ENCODE measurements around the gene IL17C. TPM values are rescaled to one million over a fixed set of nuclear protein-coding genes. Genes with fewer than 3 reads are reported as not detected.

The IL17C gene
- total RNA-seq, 4 donors from 2014 or later: not detected

DNA sequence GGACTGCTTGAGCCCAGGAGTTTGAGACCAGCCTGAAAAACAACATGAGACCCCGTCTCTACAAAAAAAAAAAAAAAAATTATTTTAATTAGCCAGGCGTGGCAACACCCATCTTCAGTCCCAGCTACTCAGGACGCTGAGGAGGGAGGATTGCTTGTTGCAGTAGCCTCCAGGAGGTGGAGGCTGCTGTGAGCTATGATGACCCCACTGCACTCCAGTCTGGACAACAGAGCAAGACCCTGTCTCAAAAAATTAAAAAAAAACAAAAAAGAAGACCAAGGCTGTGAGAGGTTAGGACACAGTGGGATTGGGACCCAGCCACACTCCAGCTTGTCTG, 49.3 kb downstream of the IL17C start:
- 44 to 50% methylated on average over 1 to 2 of the region's 3 CpGs for WGBS, 2 donors (ENCODE audit: low coverage in 1 of 2)
- TF ChIP-seq POLR2A (IDR thresholded peaks at IDR 0.05) (no peak), EP300 (IDR thresholded peaks at IDR 0.05) (no peak), POLR2AphosphoS5 (IDR thresholded peaks at IDR 0.05) (no peak)
- TF ChIP-seq, protein P1, sequence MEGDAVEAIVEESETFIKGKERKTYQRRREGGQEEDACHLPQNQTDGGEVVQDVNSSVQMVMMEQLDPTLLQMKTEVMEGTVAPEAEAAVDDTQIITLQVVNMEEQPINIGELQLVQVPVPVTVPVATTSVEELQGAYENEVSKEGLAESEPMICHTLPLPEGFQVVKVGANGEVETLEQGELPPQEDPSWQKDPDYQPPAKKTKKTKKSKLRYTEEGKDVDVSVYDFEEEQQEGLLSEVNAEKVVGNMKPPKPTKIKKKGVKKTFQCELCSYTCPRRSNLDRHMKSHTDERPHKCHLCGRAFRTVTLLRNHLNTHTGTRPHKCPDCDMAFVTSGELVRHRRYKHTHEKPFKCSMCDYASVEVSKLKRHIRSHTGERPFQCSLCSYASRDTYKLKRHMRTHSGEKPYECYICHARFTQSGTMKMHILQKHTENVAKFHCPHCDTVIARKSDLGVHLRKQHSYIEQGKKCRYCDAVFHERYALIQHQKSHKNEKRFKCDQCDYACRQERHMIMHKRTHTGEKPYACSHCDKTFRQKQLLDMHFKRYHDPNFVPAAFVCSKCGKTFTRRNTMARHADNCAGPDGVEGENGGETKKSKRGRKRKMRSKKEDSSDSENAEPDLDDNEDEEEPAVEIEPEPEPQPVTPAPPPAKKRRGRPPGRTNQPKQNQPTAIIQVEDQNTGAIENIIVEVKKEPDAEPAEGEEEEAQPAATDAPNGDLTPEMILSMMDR (IDR thresholded peaks at IDR 0.05): no peak
- no peak overlapping the region for H3K4me3 ChIP-seq
- peaks cover 100% of the 10 kb centered on the region for H3K27me3 ChIP-seq
- H3K9me3 ChIP-seq: no peaks in the 10 kb centered on the region
- no peak for ATAC-seq
- no peaks in the 10 kb centered on the region for H3K36me3 ChIP-seq
- no peak overlapping the region for H3K27ac ChIP-seq
- peaks cover 0 to 26% (median 10%) of the 10 kb centered on the region in 3 donors for H3K4me1 ChIP-seq

DNA sequence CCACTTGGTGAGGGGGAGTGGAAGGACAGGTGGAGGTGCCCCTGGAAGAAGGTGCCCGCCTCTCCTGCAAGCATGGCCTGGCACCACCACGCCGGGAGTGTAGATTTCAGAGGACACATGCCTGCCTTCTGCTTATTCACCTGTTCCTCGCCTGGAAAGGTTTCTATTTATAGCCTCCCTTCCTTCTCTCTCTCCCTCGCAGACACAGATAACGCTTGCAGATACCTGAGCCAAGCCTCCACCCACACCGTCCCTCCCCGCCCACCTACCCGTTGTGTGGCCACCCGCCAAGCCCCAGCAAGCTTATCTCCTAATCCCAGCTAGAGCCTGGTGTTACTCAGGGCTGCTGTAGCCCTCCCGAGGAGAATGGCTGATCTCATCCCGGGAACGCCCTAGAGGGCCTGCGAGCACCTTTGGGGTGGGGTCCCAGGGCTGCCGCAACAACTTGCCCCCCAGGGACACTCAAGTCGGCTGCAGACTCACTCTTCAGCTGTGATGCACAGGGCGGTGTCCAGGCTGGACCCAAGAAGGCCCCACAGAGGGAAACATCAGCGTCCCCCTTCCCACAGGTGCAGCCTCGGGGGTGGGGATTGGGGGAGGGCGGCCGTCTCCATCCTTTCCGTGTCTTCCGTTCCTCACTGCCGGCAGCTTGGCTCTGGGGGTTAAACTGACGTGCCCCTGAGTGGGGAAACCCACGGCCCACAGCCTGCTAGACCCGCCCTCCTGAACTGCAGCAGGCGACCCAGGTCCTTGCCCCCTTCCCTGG, 49.8 kb downstream of the IL17C start:
- ATAC-seq: no peak
- Histone ChIP-seq H3K4me3 (no peak overlapping the region), H3K4me1 (peaks cover 0 to 26% (median 10%) of the 10 kb centered on the region in 3 donors), H3K9me3 (no peaks in the 10 kb centered on the region), H3K27ac (no peak overlapping the region), H3K27me3 (peaks cover 96% of the 10 kb centered on the region), H3K36me3 (no peaks in the 10 kb centered on the region)
- TF ChIP-seq, protein P1 (IDR thresholded peaks at IDR 0.05): no peak
- TF ChIP-seq POLR2A (IDR thresholded peaks at IDR 0.05) (no peak), EP300 (IDR thresholded peaks at IDR 0.05) (no peak), POLR2AphosphoS5 (IDR thresholded peaks at IDR 0.05) (no peak)
- 24 to 59% methylated on average over 7 to 12 of the region's 28 CpGs for WGBS, 2 donors (ENCODE audit: low coverage in 1 of 2)

Other genes starting within 250 kb of the IL17C start
- gene ZFPM1, start 185.3 kb upstream of the IL17C start, total RNA-seq: 1 to 10 TPM in 1 of 4 donors, under 1 TPM in 3; 0.40 to 1.4 (median 0.59) TPM
- gene ZC3H18, start 68.2 kb upstream of the IL17C start, total RNA-seq: 10 to 100 TPM; 15.8 to 40.6 (median 23.3) TPM
- gene CYBA, start 12.5 kb downstream of the IL17C start, total RNA-seq: 100 to 1,000 TPM in 1 of 4 donors, 10 to 100 TPM in 3; 19.9 to 135 (median 79.1) TPM
- 10 to 100 TPM; 21.3 to 30.3 (median 26.6) TPM for gene MVD, start 24.5 kb downstream of the IL17C start, total RNA-seq
- gene SNAI3, start 47.9 kb downstream of the IL17C start, total RNA-seq: 1 to 10 TPM in 2 of 4 donors, under 1 TPM in 1, not detected in 1; 0.39 to 1.7 (median 1.1) TPM
- gene RNF166, start 67.8 kb downstream of the IL17C start, total RNA-seq: 10 to 100 TPM; 19.5 to 27.8 (median 22.3) TPM
- gene CTU2, start 67.9 kb downstream of the IL17C start, total RNA-seq: 10 to 100 TPM in 2 of 4 donors, 1 to 10 TPM in 2; 6.0 to 19.9 (median 10.7) TPM
- gene PIEZO1, start 146.6 kb downstream of the IL17C start, total RNA-seq: 100 to 1,000 TPM; 105 to 248 (median 172) TPM
- gene CDT1, start 165.2 kb downstream of the IL17C start, total RNA-seq: 1 to 10 TPM in 1 of 4 donors, under 1 TPM in 1, not detected in 2; 0.92 to 2.0 TPM
- gene APRT, start 173.4 kb downstream of the IL17C start, total RNA-seq: 100 to 1,000 TPM in 2 of 4 donors, 10 to 100 TPM in 2; 64.9 to 103 (median 92.9) TPM
- gene GALNS, start 218.4 kb downstream of the IL17C start, total RNA-seq: 10 to 100 TPM in 3 of 4 donors, 1 to 10 TPM in 1; 4.2 to 29.4 (median 15.6) TPM
- gene TRAPPC2L, start 218.6 kb downstream of the IL17C start, total RNA-seq: 10 to 100 TPM; 18.7 to 40.0 (median 21.5) TPM
- under 1 TPM in 1 of 4 donors, not detected in 3; 0.54 TPM for gene PABPN1L, start 228.1 kb downstream of the IL17C start, total RNA-seq